ENCODE data around the gene GRM7.

DNA sequence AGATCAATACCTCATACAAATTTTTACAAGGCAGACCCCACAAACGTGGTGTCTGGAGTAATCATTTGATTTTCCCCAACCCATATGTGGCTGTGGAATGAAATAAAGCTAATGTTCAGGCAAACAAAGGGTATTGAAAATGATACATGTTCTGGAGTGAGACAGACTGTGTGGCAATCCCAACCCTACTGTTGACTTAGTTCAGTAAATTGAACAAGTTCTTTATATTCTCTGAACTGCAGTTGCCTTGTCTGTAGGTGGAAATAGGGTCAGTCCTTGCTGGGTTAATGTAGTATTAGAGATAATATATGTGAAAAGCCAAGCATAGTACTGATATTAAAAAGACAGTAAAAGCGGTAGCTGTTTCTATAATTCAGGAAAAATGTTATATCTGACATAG is 69.0 kb downstream of the GRM7 start:
- TF ChIP-seq, protein P1, sequence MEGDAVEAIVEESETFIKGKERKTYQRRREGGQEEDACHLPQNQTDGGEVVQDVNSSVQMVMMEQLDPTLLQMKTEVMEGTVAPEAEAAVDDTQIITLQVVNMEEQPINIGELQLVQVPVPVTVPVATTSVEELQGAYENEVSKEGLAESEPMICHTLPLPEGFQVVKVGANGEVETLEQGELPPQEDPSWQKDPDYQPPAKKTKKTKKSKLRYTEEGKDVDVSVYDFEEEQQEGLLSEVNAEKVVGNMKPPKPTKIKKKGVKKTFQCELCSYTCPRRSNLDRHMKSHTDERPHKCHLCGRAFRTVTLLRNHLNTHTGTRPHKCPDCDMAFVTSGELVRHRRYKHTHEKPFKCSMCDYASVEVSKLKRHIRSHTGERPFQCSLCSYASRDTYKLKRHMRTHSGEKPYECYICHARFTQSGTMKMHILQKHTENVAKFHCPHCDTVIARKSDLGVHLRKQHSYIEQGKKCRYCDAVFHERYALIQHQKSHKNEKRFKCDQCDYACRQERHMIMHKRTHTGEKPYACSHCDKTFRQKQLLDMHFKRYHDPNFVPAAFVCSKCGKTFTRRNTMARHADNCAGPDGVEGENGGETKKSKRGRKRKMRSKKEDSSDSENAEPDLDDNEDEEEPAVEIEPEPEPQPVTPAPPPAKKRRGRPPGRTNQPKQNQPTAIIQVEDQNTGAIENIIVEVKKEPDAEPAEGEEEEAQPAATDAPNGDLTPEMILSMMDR (tag by site-specific recombination; IDR thresholded peaks at IDR 0.05), result no peak
- TF ChIP-seq ZNF510 (tag by site-specific recombination; IDR thresholded peaks at IDR 0.05; ENCODE audit: insufficient replicate concordance) (no peak), TCF7L2 (IDR thresholded peaks at IDR 0.05; ENCODE audit: borderline replicate concordance, low read depth, low read length) (no peak), ZNF76 (tag by site-specific recombination; IDR thresholded peaks at IDR 0.05; ENCODE audit: borderline replicate concordance, low read depth) (no peak), MZF1 (tag by site-specific recombination; IDR thresholded peaks at IDR 0.05; ENCODE audit: borderline replicate concordance) (no peak), HOXA7 (CRISPR knock-in tag; IDR thresholded peaks at IDR 0.05; ENCODE audit: borderline replicate concordance) (no peak), ZNF670 (tag by site-specific recombination; IDR thresholded peaks at IDR 0.05; ENCODE audit: low read depth) (no peak), YY1 (tag by site-specific recombination; IDR thresholded peaks at IDR 0.05) (no peak), ZNF16 (tag by site-specific recombination; IDR thresholded peaks at IDR 0.05; ENCODE audit: low read depth) (no peak)
- TF ChIP-seq, protein P2, sequence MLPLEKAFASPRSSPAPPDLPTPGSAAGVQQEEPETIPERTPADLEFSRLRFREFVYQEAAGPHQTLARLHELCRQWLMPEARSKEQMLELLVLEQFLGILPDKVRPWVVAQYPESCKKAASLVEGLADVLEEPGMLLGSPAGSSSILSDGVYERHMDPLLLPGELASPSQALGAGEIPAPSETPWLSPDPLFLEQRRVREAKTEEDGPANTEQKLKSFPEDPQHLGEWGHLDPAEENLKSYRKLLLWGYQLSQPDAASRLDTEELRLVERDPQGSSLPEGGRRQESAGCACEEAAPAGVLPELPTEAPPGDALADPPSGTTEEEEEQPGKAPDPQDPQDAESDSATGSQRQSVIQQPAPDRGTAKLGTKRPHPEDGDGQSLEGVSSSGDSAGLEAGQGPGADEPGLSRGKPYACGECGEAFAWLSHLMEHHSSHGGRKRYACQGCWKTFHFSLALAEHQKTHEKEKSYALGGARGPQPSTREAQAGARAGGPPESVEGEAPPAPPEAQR (tag by site-specific recombination; IDR thresholded peaks at IDR 0.05), result no peak
